ENCODE results near the gene NIBAN1. TPM values are rescaled to one million over a fixed set of nuclear protein-coding genes. Genes with fewer than 3 reads are reported as not detected.

The NIBAN1 gene
- total RNA-seq, 1 experiment from 2014 or later, result 5.9 TPM

DNA sequence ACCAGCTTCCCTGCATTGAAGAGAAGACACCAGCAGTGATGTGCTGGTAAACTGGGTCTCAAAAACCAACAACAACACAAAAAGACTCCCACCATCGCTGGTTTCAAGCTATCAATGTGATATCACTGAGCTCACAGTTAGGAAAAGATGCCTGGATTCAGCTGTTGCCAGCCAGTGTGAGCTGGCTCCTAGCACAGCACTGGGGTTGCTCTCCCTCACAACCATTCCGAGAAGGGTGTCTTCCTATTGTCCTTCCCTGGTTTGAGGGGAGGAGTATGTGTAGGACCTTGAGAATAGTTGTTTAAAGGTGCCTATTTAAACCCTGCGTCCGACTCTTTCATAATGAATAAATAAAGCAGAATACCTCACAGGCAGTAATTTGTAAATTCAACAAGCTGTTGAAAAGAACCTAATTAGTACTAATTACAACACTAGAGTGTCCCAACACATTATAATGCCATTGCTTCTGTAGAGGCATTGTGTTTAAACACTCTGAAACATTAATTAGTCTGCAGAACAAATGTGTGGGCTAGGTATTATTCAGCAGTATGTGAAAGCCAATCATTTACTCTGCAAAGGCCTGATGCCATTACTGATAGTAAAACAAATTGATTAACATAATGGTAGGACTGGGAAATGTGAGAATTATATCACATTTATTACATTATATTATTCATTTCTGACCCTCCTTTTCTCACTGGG is 17.2 kb downstream of the NIBAN1 start:
- H3K79me2 ChIP-seq (ENCODE audit: insufficient read depth, low read length), result no peaks in the 10 kb centered on the region
- no peak overlapping the region for H3K4ac ChIP-seq (ENCODE audit: low read depth, low read length)
- no peak overlapping the region for H3K4me2 ChIP-seq (ENCODE audit: insufficient read depth, insufficient read length, low read length)
- H3K36me3 Mint-ChIP-seq (ENCODE audit: insufficient read depth in 1 of 3, low read depth in 3 of 3), result no peaks in the 10 kb centered on the region; a peak in 2 of 7 replicates
- H3K27me3 Mint-ChIP-seq (ENCODE audit: low read depth), result no peaks in the 10 kb centered on the region
- H3K27ac Mint-ChIP-seq, result no peak overlapping the region; a peak in 1 of 7 replicates
- no peak overlapping the region for H2AK5ac ChIP-seq (ENCODE audit: insufficient read length, low read length)
- H2BK5ac ChIP-seq (ENCODE audit: insufficient read length, low read length), result no peak overlapping the region
- H3K56ac ChIP-seq (ENCODE audit: insufficient read length, low read depth, low read length), result no peak overlapping the region
- DNase-seq, result no peak
- H3K23ac ChIP-seq (ENCODE audit: insufficient read length, low read depth, low read length), result no peak overlapping the region
- no peak overlapping the region for H2AFZ ChIP-seq (ENCODE audit: low read length)
- H2BK15ac ChIP-seq (ENCODE audit: low read depth, low read length), result no peak overlapping the region
- H3K4me3 Mint-ChIP-seq, result no peak overlapping the region
- H2BK12ac ChIP-seq (ENCODE audit: insufficient read length, low read depth, low read length), result no peak overlapping the region
- no peak overlapping the region for H4K5ac ChIP-seq (ENCODE audit: insufficient read length, low read depth, low read length)
- H3K79me1 ChIP-seq (ENCODE audit: insufficient read depth, low read depth, low read length, poor library complexity, severe bottlenecking), result no peaks in the 10 kb centered on the region
- TF ChIP-seq, protein P1, sequence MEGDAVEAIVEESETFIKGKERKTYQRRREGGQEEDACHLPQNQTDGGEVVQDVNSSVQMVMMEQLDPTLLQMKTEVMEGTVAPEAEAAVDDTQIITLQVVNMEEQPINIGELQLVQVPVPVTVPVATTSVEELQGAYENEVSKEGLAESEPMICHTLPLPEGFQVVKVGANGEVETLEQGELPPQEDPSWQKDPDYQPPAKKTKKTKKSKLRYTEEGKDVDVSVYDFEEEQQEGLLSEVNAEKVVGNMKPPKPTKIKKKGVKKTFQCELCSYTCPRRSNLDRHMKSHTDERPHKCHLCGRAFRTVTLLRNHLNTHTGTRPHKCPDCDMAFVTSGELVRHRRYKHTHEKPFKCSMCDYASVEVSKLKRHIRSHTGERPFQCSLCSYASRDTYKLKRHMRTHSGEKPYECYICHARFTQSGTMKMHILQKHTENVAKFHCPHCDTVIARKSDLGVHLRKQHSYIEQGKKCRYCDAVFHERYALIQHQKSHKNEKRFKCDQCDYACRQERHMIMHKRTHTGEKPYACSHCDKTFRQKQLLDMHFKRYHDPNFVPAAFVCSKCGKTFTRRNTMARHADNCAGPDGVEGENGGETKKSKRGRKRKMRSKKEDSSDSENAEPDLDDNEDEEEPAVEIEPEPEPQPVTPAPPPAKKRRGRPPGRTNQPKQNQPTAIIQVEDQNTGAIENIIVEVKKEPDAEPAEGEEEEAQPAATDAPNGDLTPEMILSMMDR (conservative IDR thresholded peaks at IDR 0.05), result no peak
- 0 out of 4 replicates have a peak, but pooled peaks cover 0 to 4% of the 10 kb centered on the region in 2 experiments for H3K4me1 Mint-ChIP-seq
- H3K9me3 ChIP-seq (ENCODE audit: control insufficient read depth, low read depth, low read length), result no peaks in the 10 kb centered on the region
- no peak overlapping the region for H3K9ac ChIP-seq (ENCODE audit: extremely low read depth, insufficient read length, low read length)
- H4K91ac ChIP-seq (ENCODE audit: insufficient read length, low read depth, low read length), result no peak overlapping the region
- H3K14ac ChIP-seq (ENCODE audit: insufficient read depth, low read length), result no peak overlapping the region
- no peak overlapping the region for H2BK20ac ChIP-seq (ENCODE audit: low read depth, low read length, poor library complexity, severe bottlenecking)
- H3K9me3 Mint-ChIP-seq, result no peaks in the 10 kb centered on the region
- no peak overlapping the region for H3K27ac ChIP-seq (ENCODE audit: insufficient read length, low read depth, low read length)
- H4K8ac ChIP-seq (replicated peaks; ENCODE audit: insufficient read length, low read depth, low read length), result no peak overlapping the region
- no peaks in the 10 kb centered on the region for H4K20me1 ChIP-seq (ENCODE audit: control insufficient read depth, insufficient read depth, insufficient read length)
- no CpG with 5 or more reads among the region's 4 CpGs for WGBS (ENCODE audit: extremely low coverage, insufficient read length, low lambda C conversion rate)
- no peaks in the 10 kb centered on the region for H3K27me3 ChIP-seq (ENCODE audit: insufficient read depth, low read length)
- H3T11ph ChIP-seq (ENCODE audit: low read length), result no peak overlapping the region
- no peak overlapping the region for H2BK120ac ChIP-seq (ENCODE audit: low read depth, low read length, poor library complexity, severe bottlenecking)
- H3K23me2 ChIP-seq (ENCODE audit: insufficient read length, low read depth, low read length, poor library complexity, severe bottlenecking), result no peaks in the 10 kb centered on the region
- no peak overlapping the region for H3K18ac ChIP-seq (ENCODE audit: insufficient read length, low read depth, low read length)
- no peaks in the 10 kb centered on the region for H3K4me1 ChIP-seq (ENCODE audit: insufficient read depth, low read length)

All from H9 (cell line).